NCI-H774 (cell line): ENCODE data around the gene PDE3A.

Experiments
- DNase-seq: peaks from one replicate; lab custom pipeline; 2025; lab: John Stamatoyannopoulos, UW

The PDE3A gene

GRCh38 chr12:20424841-20425240, 56.5 kb downstream of the PDE3A start:
- no peak for DNase-seq

GRCh38 chr12:20426191-20426590, 57.9 kb downstream of the PDE3A start:
- no peak for DNase-seq

GRCh38 chr12:20426957-20427356, 58.6 kb downstream of the PDE3A start:
- no peak for DNase-seq

- DNase-seq, result no peak
Observed at GRCh38 chr12:20429852-20430251, 61.5 kb downstream of the PDE3A start.

GRCh38 chr12:20432290-20432689, 64.0 kb downstream of the PDE3A start:
- no peak for DNase-seq

GRCh38 chr12:20434996-20435395, 66.7 kb downstream of the PDE3A start:
- no peak for DNase-seq

- DNase-seq, result no peak
Observed at GRCh38 chr12:20436316-20436715, 68.0 kb downstream of the PDE3A start.

GRCh38 chr12:20438299-20438779, 70.0 kb downstream of the PDE3A start:
- DNase-seq, result no peak

- no peak for DNase-seq
Observed at GRCh38 chr12:20439626-20440025, 71.3 kb downstream of the PDE3A start.

GRCh38 chr12:20440408-20440807, 72.1 kb downstream of the PDE3A start:
- DNase-seq, result no peak

- DNase-seq, result no peak
Observed at GRCh38 chr12:20442322-20442721, 74.0 kb downstream of the PDE3A start.

GRCh38 chr12:20443255-20443654, 74.9 kb downstream of the PDE3A start:
- no peak for DNase-seq

- no peak for DNase-seq
Observed at GRCh38 chr12:20443792-20444191, 75.5 kb downstream of the PDE3A start.

- no peak for DNase-seq
Observed at GRCh38 chr12:20444595-20445170, 76.3 kb downstream of the PDE3A start.

GRCh38 chr12:20445687-20446086, 77.3 kb downstream of the PDE3A start:
- DNase-seq, result no peak

GRCh38 chr12:20446836-20447235, 78.5 kb downstream of the PDE3A start:
- no peak for DNase-seq

GRCh38 chr12:20448781-20449180, 80.4 kb downstream of the PDE3A start:
- DNase-seq, result no peak

GRCh38 chr12:20450591-20451180, 82.3 kb downstream of the PDE3A start:
- no peak for DNase-seq

GRCh38 chr12:20451761-20452160, 83.4 kb downstream of the PDE3A start:
- DNase-seq, result no peak

GRCh38 chr12:20452496-20453010, 84.2 kb downstream of the PDE3A start:
- no peak for DNase-seq

GRCh38 chr12:20453756-20454310, 85.5 kb downstream of the PDE3A start:
- no peak for DNase-seq

GRCh38 chr12:20455001-20455706, 86.8 kb downstream of the PDE3A start:
- DNase-seq, result no peak

- DNase-seq, result no peak
Observed at GRCh38 chr12:20457582-20457981, 89.2 kb downstream of the PDE3A start.
